HG03521 (cell line): ENCODE data around the gene LATS1.
"Not testable (repeated sequence)": the region's sequence is repeated elsewhere in the genome, so short reads cannot be mapped to it uniquely, and the experiment has no call there.

ENCODE experiments used
- ATAC-seq: cut with Tn5 transposase; IDR thresholded peaks from one replicate; pipeline ENCODE4 v1.9.1; 2021; ENCODE audit warnings: mild to moderate bottlenecking, moderate library complexity; ENCODE audit not compliant: unreplicated experiment

The LATS1 gene

GRCh38 chr6:149728499-149729234 lies 10.8 kb upstream of the LATS1 start:
- no peak for ATAC-seq

GRCh38 chr6:149727793-149728498 lies 10.0 kb upstream of the LATS1 start:
- ATAC-seq: no peak

DNA sequence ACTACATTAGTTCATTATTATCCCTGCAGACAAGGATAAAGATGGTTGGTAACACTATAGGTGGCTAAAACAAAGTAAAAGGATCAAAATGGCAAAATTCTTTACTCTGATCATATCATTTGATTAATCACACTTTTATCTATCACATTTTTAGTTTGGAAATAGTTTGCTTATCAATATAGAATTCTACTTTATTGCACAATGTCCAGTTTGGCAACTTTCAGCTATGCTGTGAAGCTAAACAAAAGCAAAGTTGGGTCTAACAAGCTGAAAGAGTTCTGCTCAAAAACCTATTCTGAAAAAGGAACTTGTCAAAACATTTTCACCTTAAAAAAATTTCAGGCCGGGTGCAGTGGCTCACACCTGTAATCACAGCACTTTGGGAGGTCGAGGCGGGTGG lies 7.9 kb upstream of the LATS1 start:
- ATAC-seq: no peak

DNA sequence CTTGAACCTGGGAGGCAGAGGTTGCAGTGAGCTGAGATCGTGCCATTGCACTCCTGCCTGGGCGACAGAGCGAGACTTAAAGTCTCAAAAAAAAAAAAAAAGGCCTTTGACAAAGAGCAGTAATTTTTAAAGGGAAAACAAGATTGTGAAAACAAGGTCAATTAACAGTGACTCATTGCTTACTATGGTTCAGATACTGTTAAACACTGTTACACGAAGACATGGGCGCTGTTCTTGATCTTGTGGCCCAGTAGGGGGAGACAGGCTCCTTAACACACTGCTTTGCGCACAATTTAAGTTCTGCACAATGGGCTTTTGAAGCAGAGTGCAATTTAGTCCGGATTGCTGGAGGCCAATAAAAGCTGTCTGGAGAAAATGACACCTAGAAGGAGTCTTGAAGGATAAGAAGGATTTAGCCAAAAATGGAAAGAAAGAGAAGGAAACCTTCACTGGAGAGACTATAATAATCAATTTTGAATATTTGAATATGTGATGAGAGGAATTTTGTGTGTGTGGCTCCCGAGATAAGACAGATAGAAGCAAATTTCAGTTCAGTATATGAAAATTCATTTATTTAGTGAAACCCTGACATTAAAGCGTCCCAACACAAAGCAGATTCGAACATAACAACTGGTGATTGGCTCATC lies 6.0 kb upstream of the LATS1 start:
- ATAC-seq: no peak

GRCh38 chr6:149723262-149723661 lies 5.4 kb upstream of the LATS1 start:
- no peak for ATAC-seq

DNA sequence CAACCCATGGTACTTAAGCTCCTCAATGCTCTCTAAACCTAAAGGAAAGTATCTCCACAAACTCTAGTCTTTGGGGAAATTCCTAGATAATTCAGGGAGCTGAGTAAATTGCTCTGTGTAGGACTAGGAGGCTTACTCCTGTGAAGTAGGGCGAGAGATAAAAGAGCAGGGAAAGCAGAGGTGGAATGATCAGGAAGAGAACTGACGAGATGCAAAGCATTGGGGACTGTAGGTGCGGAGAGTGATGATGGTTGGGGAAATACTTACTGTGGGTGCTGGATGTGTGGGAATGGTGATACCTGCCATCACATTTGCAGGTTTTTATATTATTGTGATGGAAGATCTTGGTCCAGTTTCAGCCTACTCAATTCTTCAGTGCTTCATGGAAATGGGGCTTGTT lies 1.6 kb upstream of the LATS1 start:
- ATAC-seq: no peak

DNA sequence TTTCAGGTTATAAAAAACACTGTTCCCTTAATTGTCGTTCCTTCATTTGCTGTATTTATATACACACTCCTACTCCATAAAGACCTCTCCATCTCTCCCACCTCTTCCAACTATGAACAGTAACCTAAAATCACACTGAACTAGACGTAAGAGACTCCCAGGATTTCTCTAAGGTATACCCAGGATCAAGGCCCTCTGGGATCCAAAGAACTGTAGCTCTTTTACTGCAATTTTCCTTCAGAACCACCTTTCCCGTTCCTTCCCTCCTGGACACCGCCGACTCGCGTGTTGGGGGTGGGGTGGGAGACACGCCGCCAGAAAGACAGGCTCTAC lies 680 bp downstream of the LATS1 start:
- ATAC-seq: no peak

- ATAC-seq: no peak
Measured at GRCh38 chr6:149716181-149716963, 1.5 kb downstream of the LATS1 start.

- no peak for ATAC-seq
Measured at GRCh38 chr6:149714442-149714841, 3.5 kb downstream of the LATS1 start.

- no peak for ATAC-seq
Measured at GRCh38 chr6:149711711-149712110, 6.2 kb downstream of the LATS1 start.

DNA sequence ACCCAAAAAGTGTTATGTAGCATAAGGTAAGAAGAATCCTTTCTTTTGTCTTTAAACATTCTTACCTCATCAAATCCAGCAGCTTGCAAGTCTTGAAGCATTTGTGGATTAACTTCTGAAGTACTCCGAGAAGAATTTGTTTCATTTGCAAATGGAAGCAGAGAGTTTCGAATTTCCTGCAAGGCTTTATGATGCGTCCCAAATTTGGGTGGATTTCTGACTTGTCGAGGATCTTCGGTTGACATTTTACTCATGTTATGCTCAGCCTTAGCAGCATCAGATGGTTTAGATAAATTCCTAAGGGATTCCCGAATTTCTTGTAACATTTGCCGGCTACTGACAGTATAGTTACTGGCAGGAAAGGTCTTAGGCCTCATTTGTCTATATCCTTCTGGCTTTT lies 16.2 kb downstream of the LATS1 start:
- ATAC-seq: no peak

- ATAC-seq: no peak
Measured at GRCh38 chr6:149699150-149699549, 18.8 kb downstream of the LATS1 start.

- no peak for ATAC-seq
Measured at GRCh38 chr6:149698175-149698574, 19.7 kb downstream of the LATS1 start.

DNA sequence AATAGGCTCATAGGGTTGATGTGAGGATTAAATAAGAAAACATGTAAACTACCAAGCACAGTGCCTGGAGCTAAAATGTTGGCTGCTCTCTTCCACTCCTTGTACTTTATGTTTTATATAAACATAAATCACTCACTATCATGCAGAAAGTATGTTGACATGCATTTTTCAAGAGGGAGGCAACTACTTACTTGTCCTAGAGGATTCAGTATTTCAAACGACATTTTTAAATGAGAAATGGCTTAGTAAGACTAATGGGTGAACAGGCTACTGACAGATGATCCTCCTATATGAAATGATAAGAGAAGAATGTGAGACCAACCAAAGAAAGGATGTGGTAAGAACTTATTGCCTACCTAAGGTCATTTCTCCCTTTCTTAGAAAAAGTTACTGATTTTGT lies 21.0 kb downstream of the LATS1 start:
- no peak for ATAC-seq

- no peak for ATAC-seq
Measured at GRCh38 chr6:149694921-149695320, 23.0 kb downstream of the LATS1 start.

GRCh38 chr6:149691201-149691600 lies 26.7 kb downstream of the LATS1 start:
- no peak for ATAC-seq

DNA sequence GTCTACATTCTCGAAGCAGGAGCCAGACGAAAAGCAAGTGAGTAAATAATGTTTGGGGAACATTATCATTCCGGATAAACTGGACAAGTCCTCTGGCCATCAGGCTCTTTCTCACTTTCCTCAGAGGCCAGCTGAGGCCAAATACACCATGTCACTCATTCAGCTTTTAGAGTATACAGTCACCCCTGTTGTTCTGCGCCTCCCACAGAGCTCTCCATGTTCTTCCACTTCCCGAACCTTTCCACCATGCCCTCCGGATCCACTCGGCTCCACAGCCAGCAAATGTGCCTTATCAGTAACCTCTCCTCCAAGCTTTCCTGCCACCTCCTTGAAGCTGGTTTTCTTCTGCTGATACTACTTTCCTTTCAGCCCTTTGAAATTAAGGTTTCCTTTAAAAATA lies 31.7 kb downstream of the LATS1 start:
- ATAC-seq: no peak

DNA sequence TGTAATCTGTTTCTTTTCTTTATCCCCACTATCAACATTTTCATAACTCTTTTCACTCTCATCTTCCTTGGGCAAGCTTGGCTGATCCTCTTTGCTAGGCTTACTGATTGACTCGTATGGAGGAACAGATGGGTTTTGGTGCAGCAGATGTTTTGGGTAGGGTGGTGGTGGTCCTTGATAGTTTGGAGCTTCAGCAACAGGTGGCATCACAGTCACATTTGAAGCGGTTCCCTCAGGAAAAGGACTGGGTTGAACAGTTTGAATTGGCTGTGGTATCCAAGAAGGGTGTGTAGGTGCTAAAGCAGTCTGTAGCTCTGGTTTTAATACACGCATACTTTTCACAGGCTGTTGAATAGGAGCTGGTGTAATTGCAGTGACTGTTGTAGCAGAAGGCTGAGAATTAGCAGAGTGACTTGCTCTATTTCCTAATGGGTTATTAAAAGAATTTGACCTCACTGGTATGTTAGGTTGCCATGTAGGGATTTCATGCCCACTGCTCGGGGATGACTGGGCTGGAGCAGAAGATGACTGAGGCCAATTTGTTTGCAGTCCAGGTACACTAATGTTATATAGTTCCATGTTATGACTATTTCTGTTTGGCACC lies 34.5 kb downstream of the LATS1 start:
- ATAC-seq: no peak

GRCh38 chr6:149681845-149682244 lies 36.1 kb downstream of the LATS1 start:
- not testable (repeated sequence) for ATAC-seq

- ATAC-seq: no peak
Measured at GRCh38 chr6:149681209-149681608, 36.7 kb downstream of the LATS1 start.

GRCh38 chr6:149680503-149680902 lies 37.4 kb downstream of the LATS1 start:
- no peak for ATAC-seq
